H9 (cell line): ENCODE measurements around the gene SF3A1. TPM values are rescaled to one million over a fixed set of nuclear protein-coding genes. Genes with fewer than 3 reads are reported as not detected.

Source experiments
- DNase-seq: peaks from one replicate; pipeline ENCODE4 v3.0.0-alpha.2; 2017
- H2AFZ ChIP-seq: one replicate; pipeline ENCODE4 v1.6.1; 2013; ENCODE audit warnings: mild to moderate bottlenecking, low read length, control low read depth, moderate library complexity
- H2AK5ac ChIP-seq: 2 replicates; pipeline ENCODE4 v1.6.1; 2013; ENCODE audit warnings: low read length, control low read depth, mixed read lengths; ENCODE audit not compliant: insufficient read length
- H2BK120ac ChIP-seq: one replicate; pipeline ENCODE4 v1.6.1; 2013; ENCODE audit warnings: low read depth, mild to moderate bottlenecking, low read length, control low read depth, inconsistent platforms; ENCODE audit not compliant: poor library complexity, severe bottlenecking
- H2BK12ac ChIP-seq: 2 replicates; pipeline ENCODE4 v1.6.1; 2013; ENCODE audit warnings: low read length, control low read depth, mixed read lengths, low read depth; ENCODE audit not compliant: insufficient read length
- H2BK15ac ChIP-seq: 2 replicates; pipeline ENCODE4 v1.6.1; 2013; ENCODE audit warnings: low read depth, low read length, control low read depth
- H2BK20ac ChIP-seq: one replicate; pipeline ENCODE4 v1.6.1; 2013; ENCODE audit warnings: low read depth, mild to moderate bottlenecking, low read length, control low read depth, inconsistent platforms; ENCODE audit not compliant: poor library complexity, severe bottlenecking
- H2BK5ac ChIP-seq: 2 replicates; pipeline ENCODE4 v1.6.1; 2013; ENCODE audit warnings: low read length, control low read depth, mixed read lengths; ENCODE audit not compliant: insufficient read length
- H3K14ac ChIP-seq: 2 replicates; pipeline ENCODE4 v1.6.1; 2013; ENCODE audit warnings: low read length, control low read depth; ENCODE audit not compliant: insufficient read depth
- H3K18ac ChIP-seq: 2 replicates; pipeline ENCODE4 v1.6.1; 2013; ENCODE audit warnings: low read depth, mild to moderate bottlenecking, mixed read lengths, low read length, control low read depth; ENCODE audit not compliant: insufficient read length
- H3K23ac ChIP-seq: 2 replicates; pipeline ENCODE4 v1.6.1; 2013; ENCODE audit warnings: low read length, control low read depth, mixed read lengths, low read depth; ENCODE audit not compliant: insufficient read length
- H3K23me2 ChIP-seq: 2 replicates; pipeline ENCODE4 v1.6.1; 2013; ENCODE audit warnings: low read depth, mild to moderate bottlenecking, mixed read lengths, low read length, control low read depth; ENCODE audit not compliant: insufficient read length, poor library complexity, severe bottlenecking
- H3K27ac ChIP-seq: 2 replicates; pipeline ENCODE4 v1.5.1; 2013; ENCODE audit warnings: low read length, control low read depth, mixed read lengths, low read depth; ENCODE audit not compliant: insufficient read length
- H3K27me3 ChIP-seq: 2 replicates; pipeline ENCODE4 v1.6.1; 2013; ENCODE audit warnings: low read length, control low read depth, inconsistent platforms; ENCODE audit not compliant: insufficient read depth
- H3K4ac ChIP-seq: 2 replicates; pipeline ENCODE4 v1.6.1; 2013; ENCODE audit warnings: low read depth, mild to moderate bottlenecking, control low read depth, inconsistent platforms, low read length, moderate library complexity
- H3K4me1 ChIP-seq: 2 replicates; pipeline ENCODE4 v1.6.1; 2013; ENCODE audit warnings: low read length, control low read depth, inconsistent platforms; ENCODE audit not compliant: insufficient read depth
- H3K4me2 ChIP-seq: 2 replicates; pipeline ENCODE4 v1.6.1; 2013; ENCODE audit warnings: low read length, control low read depth, mixed read lengths; ENCODE audit not compliant: insufficient read length, insufficient read depth
- H3K56ac ChIP-seq: 2 replicates; pipeline ENCODE4 v1.6.1; 2013; ENCODE audit warnings: low read depth, mild to moderate bottlenecking, mixed read lengths, low read length, control low read depth; ENCODE audit not compliant: insufficient read length
- H3K79me1 ChIP-seq: 2 replicates; pipeline ENCODE4 v1.6.1; 2013; ENCODE audit warnings: low read depth, mild to moderate bottlenecking, moderate library complexity, low read length, control low read depth, inconsistent platforms; ENCODE audit not compliant: insufficient read depth, poor library complexity, severe bottlenecking
- H3K79me2 ChIP-seq: 2 replicates; pipeline ENCODE4 v1.6.1; 2013; ENCODE audit warnings: low read length, control low read depth, inconsistent platforms; ENCODE audit not compliant: insufficient read depth
- H3K9ac ChIP-seq: 2 replicates; pipeline ENCODE4 v1.6.1; 2013; ENCODE audit warnings: low read length, control low read depth, mixed read lengths; ENCODE audit not compliant: insufficient read length; ENCODE audit errors: extremely low read depth
- H3K9me3 ChIP-seq: one replicate; pipeline ENCODE4 v1.6.1; 2013; ENCODE audit warnings: low read depth, low read length, inconsistent platforms; ENCODE audit not compliant: control insufficient read depth
- H3T11ph ChIP-seq: one replicate; pipeline ENCODE4 v1.6.1; 2013; ENCODE audit warnings: mild to moderate bottlenecking, low read length, control low read depth, inconsistent platforms
- H4K20me1 ChIP-seq: one replicate; pipeline ENCODE4 v1.6.1; 2013; ENCODE audit not compliant: control insufficient read depth, insufficient read length, insufficient read depth
- H4K5ac ChIP-seq: 2 replicates; pipeline ENCODE4 v1.6.1; 2013; ENCODE audit warnings: low read depth, mild to moderate bottlenecking, mixed read lengths, low read length, control low read depth; ENCODE audit not compliant: insufficient read length
- H4K8ac ChIP-seq: replicated peaks from 2 replicates; pipeline ENCODE4 v1.6.1; 2013; ENCODE audit warnings: low read length, control low read depth, mixed read lengths, low read depth; ENCODE audit not compliant: insufficient read length
- H4K91ac ChIP-seq: 2 replicates; pipeline ENCODE4 v1.6.1; 2013; ENCODE audit warnings: low read depth, mild to moderate bottlenecking, moderate library complexity, mixed read lengths, low read length, control low read depth; ENCODE audit not compliant: insufficient read length
- H3K27ac Mint-ChIP-seq, 3 experiments: 2 replicates in 2 of 3; 3 replicates in 1 of 3; pipeline ENCODE4 v1.8.0; 2020 to 2021; ENCODE audit warnings: mixed read lengths in 3 of 3, mild to moderate bottlenecking in 1 of 3, moderate library complexity in 1 of 3
- H3K27me3 Mint-ChIP-seq: 2 replicates; pipeline ENCODE4 v1.8.0; 2021; ENCODE audit warnings: low read depth, mild to moderate bottlenecking, moderate library complexity, mixed read lengths
- H3K36me3 Mint-ChIP-seq, 3 experiments: 2 replicates in 2 of 3; 3 replicates in 1 of 3; pipeline ENCODE4 v1.8.0; 2020 to 2021; ENCODE audit warnings: low read depth in 3 of 3, mixed read lengths in 3 of 3; ENCODE audit not compliant: insufficient read depth in 1 of 3
- H3K4me1 Mint-ChIP-seq, 2 experiments: 2 replicates each; pipeline ENCODE4 v1.8.0; 2020; ENCODE audit warnings: mixed read lengths in 2 of 2
- H3K4me3 Mint-ChIP-seq, 2 experiments: 2 replicates in 1 of 2; 3 replicates in 1 of 2; pipeline ENCODE4 v1.8.0; 2020 to 2021; ENCODE audit warnings: mild to moderate bottlenecking in 2 of 2, mixed read lengths in 2 of 2, moderate library complexity in 1 of 2
- H3K9me3 Mint-ChIP-seq, 2 experiments: 2 replicates in 1 of 2; 3 replicates in 1 of 2; pipeline ENCODE4 v1.8.0; 2020; ENCODE audit warnings: mild to moderate bottlenecking in 2 of 2, mixed read lengths in 2 of 2, moderate library complexity in 1 of 2
- WGBS: extraction: QIAGEN DNeasy Blood & Tissue Kit; methylation state at CpG from one replicate; pipeline ENCODE4 v1.1.7; 2013; ENCODE audit warnings: missing lambda C conversion rate, low lambda C conversion rate, mixed read lengths; ENCODE audit not compliant: insufficient read length; ENCODE audit errors: extremely low coverage; 5-methylcytosine and 5-hydroxymethylcytosine counted together
- total RNA-seq: library from RNA; stranded (reverse); gene quantifications from 2 replicates; pipeline ENCODE4 v1.2.1, GENCODE V29; 2021
- TF ChIP-seq, protein P1 (sequence below): fragments of 200-600 bp; sonication (generic); conservative IDR thresholded peaks from 3 replicates; pipeline ENCODE4 v1.8.0; 2021; ENCODE audit warnings: antibody characterized with exemption, mild to moderate bottlenecking

SF3A1 gene
- total RNA-seq, 1 experiment from 2014 or later = 225 TPM

DNA sequence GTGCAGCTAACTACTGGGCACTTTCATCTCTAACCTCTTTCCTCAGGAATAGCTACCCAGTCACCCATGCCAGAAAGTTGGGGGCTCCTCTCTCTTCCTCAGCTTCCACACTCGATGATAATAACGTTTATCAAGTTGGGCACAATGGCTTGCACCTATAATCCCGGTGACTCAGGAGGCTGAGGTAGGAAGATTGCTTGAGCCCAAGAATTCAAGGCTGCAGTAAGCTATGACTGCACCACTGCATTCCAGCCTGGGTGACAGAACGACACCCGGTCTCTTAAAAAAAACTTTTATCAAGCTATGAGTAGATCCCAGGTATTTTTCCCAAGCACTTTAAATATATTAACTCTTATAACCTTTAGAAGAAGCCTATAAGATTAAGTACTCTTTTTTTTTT, 2.0 kb downstream of the SF3A1 start:
- H3K56ac ChIP-seq = no peak overlapping the region
- no peak overlapping the region for H2AK5ac ChIP-seq
- H3K4me1 Mint-ChIP-seq = peaks cover 14 to 18% of the 10 kb centered on the region in 2 experiments
- H4K8ac ChIP-seq = no peak overlapping the region
- H2BK15ac ChIP-seq = no peak overlapping the region
- H4K5ac ChIP-seq = no peak overlapping the region
- no peak overlapping the region for H2AFZ ChIP-seq
- H3K27ac Mint-ChIP-seq = peak overlapping the region in 2 of 3 experiments; percentile 14 to 17; a peak in 2 of 7 replicates
- no peaks in the 10 kb centered on the region for H3K27me3 ChIP-seq
- no peak overlapping the region for H3K18ac ChIP-seq
- no peak overlapping the region for H2BK12ac ChIP-seq
- H3K79me1 ChIP-seq = peaks cover 10% of the 10 kb centered on the region
- H2BK120ac ChIP-seq = no peak overlapping the region
- H3K23ac ChIP-seq = no peak overlapping the region
- H3K4me3 Mint-ChIP-seq = peak overlapping the region in 1 of 2 experiments; percentile 96; a peak in 1 of 5 replicates
- H3K9ac ChIP-seq = no peak overlapping the region
- H3K14ac ChIP-seq = no peak overlapping the region
- H4K91ac ChIP-seq = no peak overlapping the region
- no peaks in the 10 kb centered on the region for H3K9me3 Mint-ChIP-seq
- TF ChIP-seq, protein P1, sequence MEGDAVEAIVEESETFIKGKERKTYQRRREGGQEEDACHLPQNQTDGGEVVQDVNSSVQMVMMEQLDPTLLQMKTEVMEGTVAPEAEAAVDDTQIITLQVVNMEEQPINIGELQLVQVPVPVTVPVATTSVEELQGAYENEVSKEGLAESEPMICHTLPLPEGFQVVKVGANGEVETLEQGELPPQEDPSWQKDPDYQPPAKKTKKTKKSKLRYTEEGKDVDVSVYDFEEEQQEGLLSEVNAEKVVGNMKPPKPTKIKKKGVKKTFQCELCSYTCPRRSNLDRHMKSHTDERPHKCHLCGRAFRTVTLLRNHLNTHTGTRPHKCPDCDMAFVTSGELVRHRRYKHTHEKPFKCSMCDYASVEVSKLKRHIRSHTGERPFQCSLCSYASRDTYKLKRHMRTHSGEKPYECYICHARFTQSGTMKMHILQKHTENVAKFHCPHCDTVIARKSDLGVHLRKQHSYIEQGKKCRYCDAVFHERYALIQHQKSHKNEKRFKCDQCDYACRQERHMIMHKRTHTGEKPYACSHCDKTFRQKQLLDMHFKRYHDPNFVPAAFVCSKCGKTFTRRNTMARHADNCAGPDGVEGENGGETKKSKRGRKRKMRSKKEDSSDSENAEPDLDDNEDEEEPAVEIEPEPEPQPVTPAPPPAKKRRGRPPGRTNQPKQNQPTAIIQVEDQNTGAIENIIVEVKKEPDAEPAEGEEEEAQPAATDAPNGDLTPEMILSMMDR = no peak
- H3K23me2 ChIP-seq = peaks cover 3% of the 10 kb centered on the region
- H3K9me3 ChIP-seq = no peaks in the 10 kb centered on the region
- H2BK5ac ChIP-seq = no peak overlapping the region
- no peaks in the 10 kb centered on the region; the same call in 1 of the 2 replicates for H3K4me1 ChIP-seq
- H3K27ac ChIP-seq = no peak overlapping the region
- H3T11ph ChIP-seq = no peak overlapping the region
- WGBS = no CpG with 5 or more reads among the region's 5 CpGs
- H3K79me2 ChIP-seq = peaks cover 18% of the 10 kb centered on the region
- H3K4ac ChIP-seq = no peak overlapping the region
- H3K36me3 Mint-ChIP-seq = peaks cover 23 to 45% (median 43%) of the 10 kb centered on the region in 3 experiments
- no peaks in the 10 kb centered on the region for H4K20me1 ChIP-seq
- no peak for DNase-seq
- no peak overlapping the region for H3K4me2 ChIP-seq
- no peaks in the 10 kb centered on the region for H3K27me3 Mint-ChIP-seq
- no peak overlapping the region for H2BK20ac ChIP-seq
